Thyroid gland (tissue), 4 donors: ENCODE data around the gene CAMTA1. TPM values are rescaled to one million over a fixed set of nuclear protein-coding genes. Genes with fewer than 3 reads are reported as not detected.
A peak's percentile ranks its signal among the peaks of the same experiment; 100 is the strongest.

Source experiments
- DNase-seq, 2 donors: peaks; one replicate each; pipeline ENCODE4 v3.0.0-alpha.2; 2019
- H3K27ac ChIP-seq, 3 donors: fragments of 200-600 bp; sonication (generic); 1 replicate in 2 of 3; 2 replicates in 1 of 3; pipeline ENCODE4 v1.5.1; 2016 to 2019; ENCODE audit warnings: mild to moderate bottlenecking in 1 of 3, moderate library complexity in 1 of 3
- H3K27me3 ChIP-seq: fragments of 200-600 bp; sonication (generic); one replicate; pipeline ENCODE4 v1.5.1; 2019
- H3K36me3 ChIP-seq, 2 donors: fragments of 200-600 bp; sonication (generic); one replicate each; pipeline ENCODE4 v1.5.1; 2016 to 2019
- H3K4me1 ChIP-seq, 2 donors: fragments of 200-600 bp; sonication (generic); one replicate each; pipeline ENCODE4 v1.5.1; 2017 to 2019
- H3K4me3 ChIP-seq, 3 donors: fragments of 200-600 bp; sonication (generic); replicated peaks in 1 of 3; 1 replicate in 2 of 3; 2 replicates in 1 of 3; pipeline ENCODE4 v1.5.1; 2016; ENCODE audit warnings: mild to moderate bottlenecking in 1 of 3
- H3K9me3 ChIP-seq: fragments of 200-600 bp; sonication (generic); one replicate; pipeline ENCODE4 v1.5.1; 2017
- POLR2A ChIP-seq, 2 donors: fragments of 450-650 bp; IDR thresholded peaks; one replicate each; pipeline ENCODE4 v1.6.1; 2017; ENCODE audit warnings: antibody characterized with exemption in 2 of 2, mild to moderate bottlenecking in 2 of 2, moderate library complexity in 1 of 2
- WGBS, 2 donors: methylation state at CpG; one replicate each; pipeline ENCODE4 v1.1.5; 2017; 5-methylcytosine and 5-hydroxymethylcytosine counted together
- intact Hi-C: fragments of 100-400 bp; cut with DNase I; formaldehyde crosslinking; loops from one replicate; pipeline ENCODE4 v1.15.1; 2023
- total RNA-seq, 4 donors: library from RNA; depleted of rRNA; stranded (reverse); fragments of >200 nt; gene quantifications; one replicate each; pipeline ENCODE4 v1.2.3, GENCODE V29; 2016
- TF ChIP-seq, protein P1 (sequence below), 6 experiments: fragments of 200-600 bp in 3 of 6; fragments of 450-650 bp in 3 of 6; sonication (generic) in 3 of 6; IDR thresholded peaks; one replicate each; pipeline ENCODE4 v1.5.1; 2016 to 2019; ENCODE audit warnings: antibody characterized with exemption in 6 of 6, mild to moderate bottlenecking in 2 of 6, inconsistent platforms in 1 of 6, moderate library complexity in 1 of 6

Gene CAMTA1
- total RNA-seq, 4 donors from 2014 or later = 63.9 to 124 (median 101) TPM

DNA sequence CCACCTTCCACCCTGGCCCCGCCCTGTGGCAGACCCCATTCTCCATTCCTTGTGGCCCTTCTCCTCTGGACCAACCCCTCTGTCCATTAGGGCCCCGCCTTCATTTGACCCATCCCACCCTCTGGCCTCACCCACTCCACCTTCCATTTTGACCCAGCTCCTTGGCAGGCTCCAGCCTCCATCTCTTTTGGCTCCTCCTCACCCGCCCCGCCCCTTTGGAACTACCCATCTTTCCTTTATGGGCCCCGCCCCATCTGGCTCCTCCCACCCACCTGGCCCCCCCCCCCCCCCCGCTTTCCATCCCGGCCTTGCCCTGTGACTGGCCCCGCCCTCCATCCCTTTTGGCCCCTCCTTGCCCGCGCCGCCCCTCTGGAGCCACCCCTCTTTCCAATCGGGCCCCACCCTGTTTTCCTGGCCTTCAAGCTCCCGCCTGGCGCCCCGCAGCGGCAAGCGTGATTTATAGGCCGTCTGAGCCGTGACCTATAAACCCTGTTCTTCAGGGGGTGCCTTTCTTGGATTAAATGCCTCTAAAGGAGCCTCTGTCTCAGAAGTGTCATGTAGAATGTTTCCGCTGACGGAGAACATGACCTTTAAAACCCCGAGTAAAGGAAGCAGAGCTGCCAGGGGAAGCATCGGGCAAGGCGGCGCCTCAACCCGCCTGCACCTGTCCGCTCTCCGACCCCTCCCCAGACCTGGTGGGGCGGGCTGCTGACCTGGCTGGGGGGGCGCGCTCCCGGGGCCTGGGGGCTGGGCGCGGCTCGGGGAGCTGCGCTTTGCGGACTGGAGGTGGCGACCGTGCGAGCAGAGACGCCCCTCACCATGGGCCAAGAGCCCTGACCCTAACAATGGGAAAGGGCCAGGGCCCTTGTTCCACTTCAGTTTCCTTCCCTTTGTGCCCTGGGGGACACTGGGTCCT, 178.0 kb downstream of the CAMTA1 start:
- H3K4me1 ChIP-seq = peaks cover 0 to 13% of the 10 kb centered on the region in 2 donors
- H3K4me3 ChIP-seq = no peak overlapping the region
- TF ChIP-seq POLR2A (IDR thresholded peaks at IDR 0.05) = no peak
- TF ChIP-seq, protein P1, sequence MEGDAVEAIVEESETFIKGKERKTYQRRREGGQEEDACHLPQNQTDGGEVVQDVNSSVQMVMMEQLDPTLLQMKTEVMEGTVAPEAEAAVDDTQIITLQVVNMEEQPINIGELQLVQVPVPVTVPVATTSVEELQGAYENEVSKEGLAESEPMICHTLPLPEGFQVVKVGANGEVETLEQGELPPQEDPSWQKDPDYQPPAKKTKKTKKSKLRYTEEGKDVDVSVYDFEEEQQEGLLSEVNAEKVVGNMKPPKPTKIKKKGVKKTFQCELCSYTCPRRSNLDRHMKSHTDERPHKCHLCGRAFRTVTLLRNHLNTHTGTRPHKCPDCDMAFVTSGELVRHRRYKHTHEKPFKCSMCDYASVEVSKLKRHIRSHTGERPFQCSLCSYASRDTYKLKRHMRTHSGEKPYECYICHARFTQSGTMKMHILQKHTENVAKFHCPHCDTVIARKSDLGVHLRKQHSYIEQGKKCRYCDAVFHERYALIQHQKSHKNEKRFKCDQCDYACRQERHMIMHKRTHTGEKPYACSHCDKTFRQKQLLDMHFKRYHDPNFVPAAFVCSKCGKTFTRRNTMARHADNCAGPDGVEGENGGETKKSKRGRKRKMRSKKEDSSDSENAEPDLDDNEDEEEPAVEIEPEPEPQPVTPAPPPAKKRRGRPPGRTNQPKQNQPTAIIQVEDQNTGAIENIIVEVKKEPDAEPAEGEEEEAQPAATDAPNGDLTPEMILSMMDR (IDR thresholded peaks at IDR 0.05) = no peak
- peak; percentile 13 to 47 for DNase-seq
- no peaks in the 10 kb centered on the region for H3K9me3 ChIP-seq
- peaks cover 5% of the 10 kb centered on the region for H3K27me3 ChIP-seq
- H3K27ac ChIP-seq = no peak overlapping the region
- H3K36me3 ChIP-seq = no peaks in the 10 kb centered on the region
- intact Hi-C loops = no loop called here
- 4 to 20% methylated on average over 19 to 29 of the region's 41 CpGs for WGBS, 2 donors

DNA sequence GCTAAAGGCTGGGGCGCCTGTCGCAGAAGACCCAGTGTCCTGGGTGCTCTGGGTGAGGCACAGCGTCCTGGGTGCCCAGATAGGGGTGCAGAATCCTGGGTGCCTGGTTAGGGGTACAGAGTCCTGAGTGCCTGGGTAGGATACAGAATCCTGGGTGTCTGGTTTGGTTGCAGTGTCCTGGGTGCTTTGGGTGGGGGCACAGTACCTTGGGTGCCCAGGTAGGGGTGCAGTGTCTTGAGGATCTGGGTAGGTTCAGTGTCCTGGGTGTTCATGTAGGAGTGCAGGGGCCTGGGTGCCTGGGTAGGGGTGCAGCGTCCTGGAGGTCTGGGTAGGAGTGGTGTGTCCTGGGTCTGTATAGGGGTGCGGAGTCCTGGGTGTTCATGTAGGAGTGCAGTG, 178.7 kb downstream of the CAMTA1 start:
- peaks cover 5% of the 10 kb centered on the region for H3K27me3 ChIP-seq

DNA sequence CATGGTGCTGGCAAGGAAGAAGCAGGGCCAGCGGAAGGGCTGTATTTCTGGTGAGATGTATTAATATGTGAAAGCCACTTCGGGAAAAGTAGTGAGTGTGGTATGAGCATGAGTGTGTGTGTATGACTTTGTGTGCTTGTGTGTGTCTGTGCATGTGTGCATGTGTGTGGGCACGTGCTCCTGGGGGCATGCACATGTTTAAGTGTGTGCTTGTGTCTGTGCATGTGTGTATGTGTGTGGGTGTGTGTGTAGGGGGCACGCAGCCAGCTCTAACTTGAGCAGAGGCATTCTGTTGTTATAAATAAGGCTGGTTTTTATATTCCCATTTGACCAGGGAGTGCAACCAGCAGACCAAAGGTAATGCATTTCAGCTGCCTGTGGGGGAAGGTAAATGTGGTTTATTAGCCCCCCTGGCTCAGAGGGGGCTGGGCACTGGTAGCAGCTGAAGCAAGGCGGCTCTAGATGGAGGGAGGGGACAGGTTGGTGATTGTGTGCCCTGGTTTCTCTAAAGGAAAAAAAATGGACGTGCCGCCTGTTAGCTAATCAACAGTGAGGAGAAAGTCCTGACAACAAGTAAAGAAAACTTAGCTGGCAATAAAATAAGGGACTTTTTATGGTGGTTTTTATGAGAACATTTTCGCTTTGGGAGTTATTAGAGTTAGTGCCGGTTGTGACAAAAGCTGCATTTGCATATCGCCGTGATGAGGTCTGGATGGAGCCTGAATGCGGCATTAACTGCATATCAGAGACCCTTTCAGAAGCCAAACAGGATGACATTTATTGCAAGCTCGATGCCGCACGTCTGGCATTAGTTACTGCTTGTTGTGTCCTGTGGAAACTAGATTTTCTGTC, 180.1 kb downstream of the CAMTA1 start:
- Histone ChIP-seq H3K27ac (no peak overlapping the region), H3K4me1 (peaks cover 0 to 13% of the 10 kb centered on the region in 2 donors), H3K36me3 (no peaks in the 10 kb centered on the region), H3K4me3 (no peak overlapping the region), H3K27me3 (peaks cover 5% of the 10 kb centered on the region), H3K9me3 (no peaks in the 10 kb centered on the region)
- 72 to 74% methylated on average over 15 of the region's 15 CpGs for WGBS, 2 donors
- intact Hi-C loops = no loop called here
- DNase-seq = no peak
- no peak for TF ChIP-seq POLR2A (IDR thresholded peaks at IDR 0.05)
- TF ChIP-seq, protein P1 (IDR thresholded peaks at IDR 0.05) = no peak

More for the DNA sequence above, 178.7 kb downstream of the CAMTA1 start:
- intact Hi-C loops = no loop called here
- Histone ChIP-seq H3K27ac (no peak overlapping the region), H3K4me3 (no peak overlapping the region), H3K36me3 (no peaks in the 10 kb centered on the region), H3K4me1 (peaks cover 0 to 13% of the 10 kb centered on the region in 2 donors), H3K9me3 (no peaks in the 10 kb centered on the region)
- WGBS, 2 donors = 80 to 92% methylated on average over 3 to 5 of the region's 5 CpGs
- DNase-seq = no peak
- TF ChIP-seq, protein P1 (IDR thresholded peaks at IDR 0.05) = no peak
- no peak for TF ChIP-seq POLR2A (IDR thresholded peaks at IDR 0.05)

DNA sequence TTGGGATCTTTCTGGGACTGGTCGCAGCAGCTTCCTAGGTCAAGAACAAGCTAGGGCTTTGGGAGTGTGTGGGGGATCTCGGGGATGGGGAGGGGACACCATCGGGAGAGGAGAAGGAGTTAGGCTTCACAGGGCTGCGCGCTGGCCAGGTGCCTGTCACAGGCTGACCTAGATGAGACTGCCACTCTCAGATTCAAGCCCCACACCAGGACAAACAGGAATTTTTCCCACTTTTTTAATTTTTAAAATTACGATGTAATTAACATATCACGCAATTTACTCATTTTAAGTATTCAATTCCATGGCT, 180.6 kb downstream of the CAMTA1 start:
- Histone ChIP-seq H3K27ac (no peak overlapping the region), H3K27me3 (peaks cover 5% of the 10 kb centered on the region), H3K4me1 (peaks cover 0 to 13% of the 10 kb centered on the region in 2 donors), H3K36me3 (no peaks in the 10 kb centered on the region), H3K9me3 (no peaks in the 10 kb centered on the region), H3K4me3 (no peak overlapping the region)
- no peak for TF ChIP-seq POLR2A (IDR thresholded peaks at IDR 0.05)
- TF ChIP-seq, protein P1 (IDR thresholded peaks at IDR 0.05) = no peak
- WGBS, 2 donors = 85 to 88% methylated on average over 7 of the region's 7 CpGs
- DNase-seq = no peak
- intact Hi-C loops = no loop called here
